CD8-positive, alpha-beta memory T cell (primary cell): ENCODE data around the gene KRTAP10-7. TPM values are rescaled to one million over a fixed set of nuclear protein-coding genes. Genes with fewer than 3 reads are reported as not detected.

Experiments
- CTCF ChIA-PET: fragments of 350-600 bp; sonication (Branson Sonifier 250); formaldehyde crosslinking; loops from one replicate; lab custom pipeline; 2021; ENCODE audit warnings: antibody characterized with exemption; lab: Charles Lee
- POLR2A ChIA-PET: fragments of 350-600 bp; sonication (Branson Sonifier 250); formaldehyde crosslinking; loops from one replicate; lab custom pipeline; 2021; ENCODE audit warnings: antibody characterized with exemption; lab: Charles Lee
- DNase-seq, 5 donors: peaks; one replicate each; pipeline versions ENCODE4 v3.0.0 to v3.0.0-alpha.2; 2020 to 2022; ENCODE audit warnings: mixed read lengths in 1 of 5
- H3K27ac ChIP-seq: one replicate; pipeline ENCODE4 v1.7.0; 2013; ENCODE audit warnings: low read depth, mild to moderate bottlenecking, low read length, moderate library complexity
- H3K27me3 ChIP-seq: 2 replicates; pipeline ENCODE4 v1.7.0; 2013; ENCODE audit warnings: low read length, mild to moderate bottlenecking; ENCODE audit not compliant: insufficient read depth, poor library complexity, severe bottlenecking
- H3K36me3 ChIP-seq: 2 replicates; pipeline ENCODE4 v1.7.0; 2013; ENCODE audit warnings: mild to moderate bottlenecking, low read length, moderate library complexity; ENCODE audit not compliant: insufficient read depth
- H3K4me1 ChIP-seq: 2 replicates; pipeline ENCODE4 v1.7.0; 2013; ENCODE audit warnings: mild to moderate bottlenecking, low read length, moderate library complexity; ENCODE audit not compliant: insufficient read depth
- H3K4me3 ChIP-seq: 2 replicates; pipeline ENCODE4 v1.7.0; 2013; ENCODE audit warnings: mild to moderate bottlenecking, low read length
- H3K9me3 ChIP-seq: 2 replicates; pipeline ENCODE4 v1.7.0; 2013; ENCODE audit warnings: mild to moderate bottlenecking, low read length
- H3K27ac Mint-ChIP-seq, 8 donors: one replicate each; pipeline ENCODE4 v1.8.0; 2020 to 2021; ENCODE audit warnings: mixed read lengths in 8 of 8, mild to moderate bottlenecking in 6 of 8, inconsistent platforms in 3 of 8, moderate library complexity in 3 of 8
- H3K27me3 Mint-ChIP-seq, 2 donors: one replicate each; pipeline ENCODE4 v1.8.0; 2020 to 2021; ENCODE audit warnings: mixed read lengths in 2 of 2, mild to moderate bottlenecking in 1 of 2, moderate library complexity in 1 of 2
- H3K36me3 Mint-ChIP-seq, 3 donors: one replicate each; pipeline ENCODE4 v1.8.0; 2020 to 2021; ENCODE audit warnings: mixed read lengths in 3 of 3, inconsistent platforms in 1 of 3, mild to moderate bottlenecking in 1 of 3
- H3K4me1 Mint-ChIP-seq, 3 donors: one replicate each; pipeline ENCODE4 v1.8.0; 2020 to 2021; ENCODE audit warnings: mixed read lengths in 3 of 3, inconsistent platforms in 1 of 3, mild to moderate bottlenecking in 1 of 3
- H3K4me3 Mint-ChIP-seq, 7 donors: one replicate each; pipeline ENCODE4 v1.8.0; 2020 to 2021; ENCODE audit warnings: mixed read lengths in 7 of 7, mild to moderate bottlenecking in 6 of 7, moderate library complexity in 4 of 7, inconsistent platforms in 2 of 7
- H3K9me3 Mint-ChIP-seq, 5 donors: one replicate each; pipeline ENCODE4 v1.8.0; 2020 to 2022; ENCODE audit warnings: mixed read lengths in 5 of 5, mild to moderate bottlenecking in 3 of 5, moderate library complexity in 2 of 5, inconsistent platforms in 1 of 5
- polyA plus RNA-seq: library from polyadenylated mRNA; unstranded; fragments of 300-500 nt; fragmentation: Illumina TruSeq; gene quantifications from one replicate; pipeline ENCODE4 v1.2.3, GENCODE V29; 2021
- total RNA-seq, 2 experiments: library from RNA; stranded (reverse); gene quantifications; one replicate each; pipeline ENCODE4 v1.2.3, GENCODE V29; 2021

KRTAP10-7 gene
- total and polyA plus RNA-seq, 3 experiments from 2014 or later: not detected

GRCh38 chr21:44612669-44613229 is 12.4 kb downstream of the KRTAP10-7 start:
- H3K4me3 Mint-ChIP-seq: no peak overlapping the region
- H3K4me1 Mint-ChIP-seq: peaks cover 16 to 27% (median 26%) of the 10 kb centered on the region in 3 donors
- Histone ChIP-seq H3K9me3 (peaks cover 4% of the 10 kb centered on the region), H3K27ac (no peak overlapping the region), H3K4me3 (no peak overlapping the region), H3K4me1 (peaks cover 23% of the 10 kb centered on the region), H3K27me3 (peaks cover 1% of the 10 kb centered on the region), H3K36me3 (no peaks in the 10 kb centered on the region)
- no peak for DNase-seq
- H3K36me3 Mint-ChIP-seq: peaks cover 1 to 20% (median 2%) of the 10 kb centered on the region in 3 donors
- H3K27ac Mint-ChIP-seq: peak overlapping the region in 1 of 8 donors; percentile 57
- H3K27me3 Mint-ChIP-seq: peaks cover 0 to 5% of the 10 kb centered on the region in 2 donors
- ChIA-PET CTCF (no interaction called here), POLR2A (no interaction called here)
- H3K9me3 Mint-ChIP-seq: peaks cover 15 to 28% (median 24%) of the 10 kb centered on the region in 5 donors

- Mint-ChIP-seq H3K27me3 (peaks cover 0 to 2% of the 10 kb centered on the region in 2 donors), H3K27ac (no peak overlapping the region), H3K4me3 (no peak overlapping the region), H3K4me1 (peaks cover 23 to 36% (median 34%) of the 10 kb centered on the region in 3 donors), H3K36me3 (peaks cover 2 to 20% (median 3%) of the 10 kb centered on the region in 3 donors), H3K9me3 (peaks cover 15 to 28% (median 24%) of the 10 kb centered on the region in 5 donors)
- Histone ChIP-seq H3K4me1 (peaks cover 31% of the 10 kb centered on the region), H3K27me3 (no peaks in the 10 kb centered on the region), H3K36me3 (no peaks in the 10 kb centered on the region), H3K9me3 (peaks cover 4% of the 10 kb centered on the region), H3K4me3 (no peak overlapping the region), H3K27ac (no peak overlapping the region)
- CTCF ChIA-PET: no interaction called here
- no peak for DNase-seq
- POLR2A ChIA-PET: no interaction called here
These were observed 13.2 kb downstream of the KRTAP10-7 start for GRCh38 chr21:44613386-44614155.

GRCh38 chr21:44614161-44614631 is 13.8 kb downstream of the KRTAP10-7 start:
- POLR2A ChIA-PET: no interaction called here
- no peak overlapping the region for H3K27ac Mint-ChIP-seq
- CTCF ChIA-PET: no interaction called here

DNA sequence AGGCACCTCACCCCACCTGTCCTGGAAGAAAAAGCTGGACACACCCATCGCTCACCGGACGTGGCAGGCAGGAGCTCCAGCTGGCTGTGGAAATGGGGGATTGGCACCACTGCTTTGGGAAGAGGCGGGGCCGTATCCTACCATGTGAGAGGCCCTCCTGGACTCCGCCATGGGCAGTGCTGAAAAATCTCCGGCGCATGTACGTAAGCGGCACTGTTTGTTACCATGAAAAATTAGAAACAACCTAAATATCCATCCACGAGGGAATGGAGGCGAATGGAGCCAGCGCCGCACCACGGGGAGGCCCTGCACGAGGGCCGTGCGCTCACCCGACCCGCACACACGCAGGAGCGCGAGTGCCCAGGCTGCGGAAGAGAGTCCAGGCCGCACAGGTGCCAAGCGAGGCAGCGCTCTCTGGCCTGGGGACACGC is 14.6 kb downstream of the KRTAP10-7 start:
- H3K27ac ChIP-seq: no peak overlapping the region
- no peak overlapping the region for H3K4me3 ChIP-seq
- POLR2A ChIA-PET: no interaction called here
- H3K27me3 Mint-ChIP-seq: peaks cover 0 to 2% of the 10 kb centered on the region in 2 donors
- DNase-seq: no peak
- CTCF ChIA-PET: no interaction called here
- H3K4me1 ChIP-seq: peaks cover 45% of the 10 kb centered on the region
- H3K9me3 ChIP-seq: peaks cover 4% of the 10 kb centered on the region
- no peak overlapping the region for H3K4me3 Mint-ChIP-seq
- H3K4me1 Mint-ChIP-seq: peaks cover 37 to 50% (median 48%) of the 10 kb centered on the region in 3 donors
- no peak overlapping the region for H3K27ac Mint-ChIP-seq
- H3K9me3 Mint-ChIP-seq: peaks cover 11 to 28% (median 24%) of the 10 kb centered on the region in 5 donors
- H3K36me3 Mint-ChIP-seq: peaks cover 8 to 20% (median 13%) of the 10 kb centered on the region in 3 donors
- H3K27me3 ChIP-seq: no peaks in the 10 kb centered on the region
- no peaks in the 10 kb centered on the region for H3K36me3 ChIP-seq

More at GRCh38 chr21:44614161-44614631, 13.8 kb downstream of the KRTAP10-7 start:
- peaks cover 3 to 20% (median 6%) of the 10 kb centered on the region in 3 donors for H3K36me3 Mint-ChIP-seq
- H3K27ac ChIP-seq: no peak overlapping the region
- no peak overlapping the region for H3K4me3 ChIP-seq
- H3K36me3 ChIP-seq: no peaks in the 10 kb centered on the region
- peaks cover 29 to 42% (median 40%) of the 10 kb centered on the region in 3 donors for H3K4me1 Mint-ChIP-seq
- H3K9me3 Mint-ChIP-seq: peaks cover 12 to 28% (median 24%) of the 10 kb centered on the region in 5 donors
- peaks cover 4% of the 10 kb centered on the region for H3K9me3 ChIP-seq
- no peaks in the 10 kb centered on the region for H3K27me3 ChIP-seq
- H3K4me3 Mint-ChIP-seq: no peak overlapping the region
- no peak for DNase-seq
- peaks cover 37% of the 10 kb centered on the region for H3K4me1 ChIP-seq
- H3K27me3 Mint-ChIP-seq: peaks cover 0 to 2% of the 10 kb centered on the region in 2 donors

DNA sequence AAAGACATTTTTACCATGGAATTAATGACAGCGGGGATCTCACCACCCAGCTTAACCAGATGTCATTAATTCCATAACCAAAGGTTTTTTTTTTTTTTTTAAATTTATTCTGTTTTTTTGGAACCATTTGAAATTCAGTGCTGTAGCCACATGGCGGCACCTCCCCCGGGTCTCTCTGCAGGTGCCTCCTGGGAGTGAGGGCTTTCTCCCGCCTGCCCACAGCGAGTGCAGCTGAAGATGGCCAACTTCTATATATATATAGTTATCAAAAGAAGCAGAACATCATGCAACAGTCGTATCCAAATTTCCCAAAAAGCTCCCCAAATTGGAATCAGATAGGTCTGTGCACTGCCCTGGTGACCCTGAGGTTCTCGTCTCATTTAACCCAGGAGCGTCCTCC is 15.1 kb downstream of the KRTAP10-7 start:
- no peak overlapping the region for H3K27ac ChIP-seq
- ChIA-PET POLR2A (no interaction called here), CTCF (no interaction called here)
- H3K27me3 ChIP-seq: no peaks in the 10 kb centered on the region
- H3K9me3 ChIP-seq: peaks cover 4% of the 10 kb centered on the region
- peaks cover 0 to 2% of the 10 kb centered on the region in 2 donors for H3K27me3 Mint-ChIP-seq
- peaks cover 40 to 55% (median 51%) of the 10 kb centered on the region in 3 donors for H3K4me1 Mint-ChIP-seq
- H3K4me1 ChIP-seq: peaks cover 47% of the 10 kb centered on the region
- H3K4me3 ChIP-seq: no peak overlapping the region
- no peaks in the 10 kb centered on the region for H3K36me3 ChIP-seq
- no peak for DNase-seq
- no peak overlapping the region for H3K4me3 Mint-ChIP-seq
- peak overlapping the region in 2 of 8 donors; percentile 17 to 75 for H3K27ac Mint-ChIP-seq
- peaks cover 13 to 27% (median 25%) of the 10 kb centered on the region in 5 donors for H3K9me3 Mint-ChIP-seq
- peaks cover 9 to 24% (median 16%) of the 10 kb centered on the region in 3 donors for H3K36me3 Mint-ChIP-seq

GRCh38 chr21:44615911-44616590 is 15.7 kb downstream of the KRTAP10-7 start:
- H3K4me3 Mint-ChIP-seq: peak overlapping the region in 1 of 7 donors; percentile 72

GRCh38 chr21:44616591-44616926 is 16.2 kb downstream of the KRTAP10-7 start:
- H3K4me3 Mint-ChIP-seq: no peak overlapping the region
- peaks cover 10 to 22% (median 17%) of the 10 kb centered on the region in 3 donors for H3K36me3 Mint-ChIP-seq
- ChIA-PET POLR2A (no interaction called here), CTCF (no interaction called here)
- no peak overlapping the region for H3K4me3 ChIP-seq
- H3K27me3 Mint-ChIP-seq: peaks cover 0 to 2% of the 10 kb centered on the region in 2 donors
- H3K27ac ChIP-seq: no peak overlapping the region
- H3K4me1 Mint-ChIP-seq: peaks cover 42 to 59% (median 54%) of the 10 kb centered on the region in 3 donors
- peaks cover 18 to 26% (median 22%) of the 10 kb centered on the region in 5 donors for H3K9me3 Mint-ChIP-seq
- H3K27me3 ChIP-seq: no peaks in the 10 kb centered on the region
- peaks cover 47% of the 10 kb centered on the region for H3K4me1 ChIP-seq
- H3K9me3 ChIP-seq: peaks cover 3% of the 10 kb centered on the region
- peak overlapping the region in 2 of 8 donors; percentile 24 to 66 for H3K27ac Mint-ChIP-seq
- no peaks in the 10 kb centered on the region for H3K36me3 ChIP-seq
- no peak for DNase-seq

More at GRCh38 chr21:44615911-44616590, 15.7 kb downstream of the KRTAP10-7 start:
- peaks cover 10 to 26% (median 20%) of the 10 kb centered on the region in 3 donors for H3K36me3 Mint-ChIP-seq
- H3K9me3 ChIP-seq: peaks cover 4% of the 10 kb centered on the region
- ChIA-PET CTCF (no interaction called here), POLR2A (no interaction called here)
- peaks cover 47% of the 10 kb centered on the region for H3K4me1 ChIP-seq
- peak in 1 of 5 donors; percentile 18 for DNase-seq
- H3K27ac Mint-ChIP-seq: peak overlapping the region in 5 of 8 donors; percentile 17 to 75 (median 45)
- no peak overlapping the region for H3K4me3 ChIP-seq
- peaks cover 0 to 2% of the 10 kb centered on the region in 2 donors for H3K27me3 Mint-ChIP-seq
- H3K36me3 ChIP-seq: no peaks in the 10 kb centered on the region
- peaks cover 42 to 59% (median 54%) of the 10 kb centered on the region in 3 donors for H3K4me1 Mint-ChIP-seq
- peaks cover 18 to 29% (median 26%) of the 10 kb centered on the region in 5 donors for H3K9me3 Mint-ChIP-seq
- no peaks in the 10 kb centered on the region for H3K27me3 ChIP-seq
- H3K27ac ChIP-seq: no peak overlapping the region
